Gastroesophageal sphincter (tissue), 4 donors: Measurements from ENCODE around the gene L3MBTL4. TPM values are rescaled to one million over a fixed set of nuclear protein-coding genes. Genes with fewer than 3 reads are reported as not detected.

Experiments used
- ATAC-seq: fragments of 150-250 bp; one replicate; pipeline ENCODE4 v1.9.1; 2016; ENCODE audit warnings: mild to moderate bottlenecking, moderate library complexity
- H3K27ac ChIP-seq, 4 donors: fragments of 200-600 bp; sonication (generic) in 3 of 4; 1 replicate in 3 of 4; 2 replicates in 1 of 4; pipeline ENCODE4 v1.5.1; 2016 to 2019
- H3K27me3 ChIP-seq: fragments of 200-600 bp; sonication (generic); one replicate; pipeline ENCODE4 v1.5.1; 2019
- H3K36me3 ChIP-seq, 2 donors: fragments of 200-600 bp; sonication (generic); one replicate each; pipeline ENCODE4 v1.5.1; 2019; ENCODE audit warnings: control low read depth in 1 of 2
- H3K4me1 ChIP-seq, 3 donors: fragments of 200-600 bp; sonication (generic); 1 replicate in 2 of 3; 2 replicates in 1 of 3; pipeline ENCODE4 v1.5.1; 2016 to 2019; ENCODE audit warnings: control low read depth in 2 of 3
- H3K4me3 ChIP-seq, 2 donors: fragments of 200-600 bp; sonication (generic); one replicate each; pipeline ENCODE4 v1.5.1; 2019; ENCODE audit warnings: mild to moderate bottlenecking in 1 of 2, moderate library complexity in 1 of 2
- H3K9me3 ChIP-seq, 3 donors: fragments of 200-600 bp; sonication (generic); one replicate each; pipeline ENCODE4 v1.5.1; 2017 to 2019; ENCODE audit warnings: control low read depth in 2 of 3
- CTCF ChIP-seq, 4 experiments: fragments of 200-600 bp in 2 of 4; fragments of 450-650 bp in 2 of 4; sonication (generic) in 1 of 4; IDR thresholded peaks; one replicate each; pipeline ENCODE4 v1.5.1; 2017 to 2019; ENCODE audit warnings: antibody characterized with exemption in 4 of 4, mild to moderate bottlenecking in 2 of 4, moderate library complexity in 2 of 4
- EP300 ChIP-seq: sonication (generic); formaldehyde crosslinking; IDR thresholded peaks from one replicate; pipeline ENCODE4 v1.6.1; 2017; ENCODE audit warnings: antibody characterized with exemption, mild to moderate bottlenecking
- POLR2A ChIP-seq, 2 donors: fragments of 450-650 bp; IDR thresholded peaks; one replicate each; pipeline ENCODE4 v1.6.1; 2017; ENCODE audit warnings: antibody characterized with exemption in 2 of 2, mild to moderate bottlenecking in 2 of 2, moderate library complexity in 1 of 2
- POLR2AphosphoS5 ChIP-seq: sonication (generic); formaldehyde crosslinking; IDR thresholded peaks from one replicate; pipeline ENCODE4 v1.6.1; 2017; ENCODE audit warnings: antibody characterized with exemption
- WGBS, 2 donors: methylation state at CpG; one replicate each; pipeline ENCODE4 v1.1.5; 2018; ENCODE audit warnings: low coverage in 1 of 2; 5-methylcytosine and 5-hydroxymethylcytosine counted together
- total RNA-seq, 4 donors: library from RNA; depleted of rRNA; stranded (reverse); fragments of >200 nt; gene quantifications; one replicate each; pipeline ENCODE4 v1.1.0, GENCODE V29; 2016

Gene L3MBTL4
- 1 to 10 TPM in 3 of 4 donors, under 1 TPM in 1; 0.46 to 8.1 (median 4.9) TPM for total RNA-seq

GRCh38 chr18:6414723-6415417 lies at the start of gene L3MBTL4:
Gene L3MBTL4, minus strand, starts transcription at chr18:6414911. Its CDS starts 103,286 bp downstream, at chr18:6311625.
- 1 to 10% methylated on average over 5 to 19 of the region's 67 CpGs for WGBS, 2 donors
- H3K27me3 ChIP-seq, result peaks cover 11% of the 10 kb centered on the region
- peak within 1 kb of the TSS in 3 of 4 donors; percentile 64 to 85 (median 78) for H3K27ac ChIP-seq

DNA sequence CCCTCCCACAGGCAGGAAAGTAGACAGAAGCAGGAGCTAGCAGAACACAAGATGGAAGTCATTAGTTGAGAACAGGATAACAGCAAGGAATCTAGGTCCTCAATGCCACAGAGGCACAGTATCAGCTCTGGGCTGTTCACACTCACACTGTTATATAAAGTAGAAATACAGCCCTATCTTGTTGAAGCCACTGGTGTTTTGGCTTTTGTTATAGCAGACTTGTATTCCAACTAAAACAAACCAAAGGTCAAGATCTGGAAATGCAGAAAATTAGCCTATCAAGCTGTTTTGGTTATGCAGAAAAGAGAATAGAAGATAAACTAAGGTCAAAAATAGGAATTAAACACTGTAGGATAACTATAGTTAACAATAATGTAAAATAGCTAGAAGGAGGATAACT lies 37.5 kb upstream of the L3MBTL4 start:
- no peak overlapping the region for H3K27ac ChIP-seq
- no peaks in the 10 kb centered on the region for H3K36me3 ChIP-seq
- TF ChIP-seq EP300 (no peak), CTCF (IDR thresholded peaks at IDR 0.05) (no peak), POLR2A (IDR thresholded peaks at IDR 0.05) (no peak), POLR2AphosphoS5 (no peak)
- H3K27me3 ChIP-seq, result no peaks in the 10 kb centered on the region
- ATAC-seq, result no peak
- H3K9me3 ChIP-seq, result no peaks in the 10 kb centered on the region
- H3K4me1 ChIP-seq, result no peaks in the 10 kb centered on the region
- H3K4me3 ChIP-seq, result no peak overlapping the region

More at GRCh38 chr18:6414723-6415417, at the start of gene L3MBTL4:
- Histone ChIP-seq H3K4me1 (peaks cover 0 to 10% (median 0%) of the 10 kb centered on the region in 3 donors), H3K9me3 (no peaks in the 10 kb centered on the region), H3K36me3 (no peaks in the 10 kb centered on the region), H3K4me3 (peak within 1 kb of the TSS; percentile 52 to 86)
- TF ChIP-seq POLR2AphosphoS5, result no peak
- no peak for TF ChIP-seq EP300
- TF ChIP-seq POLR2A (IDR thresholded peaks at IDR 0.05), result peak in 1 of 2 donors; percentile 19
- no peak for TF ChIP-seq CTCF (IDR thresholded peaks at IDR 0.05)
- peak; percentile 63 for ATAC-seq

- Histone ChIP-seq H3K27ac (no peak overlapping the region), H3K36me3 (no peaks in the 10 kb centered on the region), H3K4me3 (no peak overlapping the region), H3K4me1 (no peaks in the 10 kb centered on the region), H3K27me3 (no peaks in the 10 kb centered on the region), H3K9me3 (no peaks in the 10 kb centered on the region)
- 92% methylated on average over 5 of the region's 5 CpGs for WGBS, 2 donors
- TF ChIP-seq EP300 (no peak), CTCF (IDR thresholded peaks at IDR 0.05) (no peak), POLR2AphosphoS5 (no peak), POLR2A (IDR thresholded peaks at IDR 0.05) (no peak)
- ATAC-seq, result no peak
These were observed 34.5 kb upstream of the L3MBTL4 start for GRCh38 chr18:6449213-6449612.

- H3K36me3 ChIP-seq, result no peaks in the 10 kb centered on the region
- WGBS, 2 donors, result 48 to 83% methylated on average over 1 to 2 of the region's 2 CpGs
These were observed 29.9 kb upstream of the L3MBTL4 start for GRCh38 chr18:6444466-6445228.

More at GRCh38 chr18:6444466-6445228, 29.9 kb upstream of the L3MBTL4 start:
- Histone ChIP-seq H3K4me3 (no peak overlapping the region), H3K9me3 (no peaks in the 10 kb centered on the region), H3K27me3 (peaks cover 1% of the 10 kb centered on the region), H3K27ac (no peak overlapping the region), H3K4me1 (no peaks in the 10 kb centered on the region)
- ATAC-seq, result no peak
- TF ChIP-seq POLR2AphosphoS5 (no peak), CTCF (IDR thresholded peaks at IDR 0.05) (no peak), POLR2A (IDR thresholded peaks at IDR 0.05) (no peak), EP300 (no peak)
